Activated CD8-positive, alpha-beta T cell treated with anti-CD3 and anti-CD28 coated beads for 36 hours (primary cell): Measurements from ENCODE around the gene MFNG. TPM values are rescaled to one million over a fixed set of nuclear protein-coding genes. Genes with fewer than 3 reads are reported as not detected.

Experiments
- ATAC-seq: fragments of 200-7000 bp; cut with Tn5 transposase; one replicate; pipeline ENCODE4 v1.10.0; 2021; ENCODE audit warnings: mild to moderate bottlenecking, moderate library complexity
- CTCF ChIA-PET: fragments of 350-600 bp; sonication (Branson Sonifier 250); formaldehyde crosslinking; loops from one replicate; lab custom pipeline; 2021; ENCODE audit warnings: antibody characterized with exemption; lab: Charles Lee
- POLR2A ChIA-PET: fragments of 350-600 bp; sonication (Branson Sonifier 250); formaldehyde crosslinking; loops from one replicate; lab custom pipeline; 2021; ENCODE audit warnings: antibody characterized with exemption; lab: Charles Lee
- DNase-seq: peaks from one replicate; pipeline ENCODE4 v3.0.0-alpha.2; 2020
- H3K27ac Mint-ChIP-seq: one replicate; pipeline ENCODE4 v1.8.0; 2021; ENCODE audit warnings: mild to moderate bottlenecking, mixed read lengths
- H3K27me3 Mint-ChIP-seq: one replicate; pipeline ENCODE4 v1.8.0; 2021; ENCODE audit warnings: mixed read lengths
- H3K36me3 Mint-ChIP-seq: one replicate; pipeline ENCODE4 v1.8.0; 2021; ENCODE audit warnings: low read depth, mixed read lengths
- H3K4me1 Mint-ChIP-seq: one replicate; pipeline ENCODE4 v1.8.0; 2021; ENCODE audit warnings: low read depth, mixed read lengths
- H3K4me3 Mint-ChIP-seq: one replicate; pipeline ENCODE4 v1.8.0; 2021; ENCODE audit warnings: mild to moderate bottlenecking, moderate library complexity, mixed read lengths
- H3K9me3 Mint-ChIP-seq: one replicate; pipeline ENCODE4 v1.8.0; 2021; ENCODE audit warnings: mixed read lengths
- intact Hi-C: fragments of 100-400 bp; cut with micrococcal nuclease; formaldehyde crosslinking; loops from one replicate; pipeline ENCODE4 v1.10.0; 2022
- total RNA-seq, 2 experiments: library from RNA; stranded (reverse); gene quantifications; one replicate each; pipeline ENCODE4 v1.2.3, GENCODE V29; 2021
- TF ChIP-seq, protein P1 (sequence below): fragments of 200-600 bp; IDR thresholded peaks from one replicate; pipeline ENCODE4 v1.8.0; 2022; ENCODE audit warnings: antibody characterized with exemption, mild to moderate bottlenecking

The MFNG gene
- total RNA-seq, 2 experiments from 2014 or later: 155 to 160 TPM

DNA sequence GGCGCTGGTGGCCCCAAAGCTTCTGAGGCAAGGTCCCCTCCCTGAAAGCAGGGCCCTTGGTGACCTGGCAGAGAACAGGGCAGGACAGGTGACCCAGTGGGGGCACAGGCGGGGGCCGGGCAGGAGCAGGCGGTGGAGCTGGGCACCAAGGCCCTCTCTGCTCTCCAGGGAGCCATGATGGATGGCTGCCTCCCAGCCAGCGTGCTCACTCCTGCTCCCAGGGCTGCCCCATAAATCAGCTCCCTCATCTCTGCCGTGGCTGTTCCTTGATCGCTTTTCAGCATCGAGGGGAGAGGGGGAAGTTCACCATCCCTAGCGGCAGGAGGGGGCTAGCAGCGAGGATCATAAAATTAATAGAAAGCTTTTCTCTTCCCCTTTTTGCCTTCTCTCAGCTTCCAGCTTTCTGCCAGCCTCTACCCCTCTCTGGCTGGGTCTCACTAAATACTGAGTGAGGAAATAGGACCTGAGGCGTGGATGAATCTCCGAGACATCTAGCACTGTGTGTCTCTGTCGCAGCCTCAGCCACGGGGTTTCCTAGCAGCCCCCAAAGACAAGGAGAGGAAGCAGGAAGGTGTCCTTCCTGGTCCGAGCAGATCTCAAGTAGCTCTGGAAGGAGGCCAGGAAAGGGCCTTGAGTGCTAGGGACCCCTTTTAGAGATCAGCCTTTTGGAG lies 36.7 kb downstream of the MFNG start:
- no peaks in the 10 kb centered on the region for H3K36me3 Mint-ChIP-seq
- POLR2A ChIA-PET: interaction anchor here (0.9 kb wide), 1 partner anchor 13 kb away, joined by 3 read pairs; no protein-coding TSS in a partner anchor
- intact Hi-C loops: loop anchor here (10.0 kb wide), 1 partner anchor 55 kb away; no protein-coding TSS in a partner anchor
- no peaks in the 10 kb centered on the region for H3K9me3 Mint-ChIP-seq
- no peak overlapping the region for H3K4me3 Mint-ChIP-seq
- DNase-seq: no peak
- H3K27me3 Mint-ChIP-seq: no peaks in the 10 kb centered on the region
- ATAC-seq: no peak
- TF ChIP-seq, protein P1, sequence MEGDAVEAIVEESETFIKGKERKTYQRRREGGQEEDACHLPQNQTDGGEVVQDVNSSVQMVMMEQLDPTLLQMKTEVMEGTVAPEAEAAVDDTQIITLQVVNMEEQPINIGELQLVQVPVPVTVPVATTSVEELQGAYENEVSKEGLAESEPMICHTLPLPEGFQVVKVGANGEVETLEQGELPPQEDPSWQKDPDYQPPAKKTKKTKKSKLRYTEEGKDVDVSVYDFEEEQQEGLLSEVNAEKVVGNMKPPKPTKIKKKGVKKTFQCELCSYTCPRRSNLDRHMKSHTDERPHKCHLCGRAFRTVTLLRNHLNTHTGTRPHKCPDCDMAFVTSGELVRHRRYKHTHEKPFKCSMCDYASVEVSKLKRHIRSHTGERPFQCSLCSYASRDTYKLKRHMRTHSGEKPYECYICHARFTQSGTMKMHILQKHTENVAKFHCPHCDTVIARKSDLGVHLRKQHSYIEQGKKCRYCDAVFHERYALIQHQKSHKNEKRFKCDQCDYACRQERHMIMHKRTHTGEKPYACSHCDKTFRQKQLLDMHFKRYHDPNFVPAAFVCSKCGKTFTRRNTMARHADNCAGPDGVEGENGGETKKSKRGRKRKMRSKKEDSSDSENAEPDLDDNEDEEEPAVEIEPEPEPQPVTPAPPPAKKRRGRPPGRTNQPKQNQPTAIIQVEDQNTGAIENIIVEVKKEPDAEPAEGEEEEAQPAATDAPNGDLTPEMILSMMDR: no peak
- H3K4me1 Mint-ChIP-seq: peaks cover 5% of the 10 kb centered on the region
- CTCF ChIA-PET: interaction anchor here (0.7 to 2.5 kb wide), 6 partner anchors 10 to 189 kb away, joined by 3 to 8 read pairs (median 6); no protein-coding TSS in a partner anchor
- H3K27ac Mint-ChIP-seq: no peak overlapping the region

DNA sequence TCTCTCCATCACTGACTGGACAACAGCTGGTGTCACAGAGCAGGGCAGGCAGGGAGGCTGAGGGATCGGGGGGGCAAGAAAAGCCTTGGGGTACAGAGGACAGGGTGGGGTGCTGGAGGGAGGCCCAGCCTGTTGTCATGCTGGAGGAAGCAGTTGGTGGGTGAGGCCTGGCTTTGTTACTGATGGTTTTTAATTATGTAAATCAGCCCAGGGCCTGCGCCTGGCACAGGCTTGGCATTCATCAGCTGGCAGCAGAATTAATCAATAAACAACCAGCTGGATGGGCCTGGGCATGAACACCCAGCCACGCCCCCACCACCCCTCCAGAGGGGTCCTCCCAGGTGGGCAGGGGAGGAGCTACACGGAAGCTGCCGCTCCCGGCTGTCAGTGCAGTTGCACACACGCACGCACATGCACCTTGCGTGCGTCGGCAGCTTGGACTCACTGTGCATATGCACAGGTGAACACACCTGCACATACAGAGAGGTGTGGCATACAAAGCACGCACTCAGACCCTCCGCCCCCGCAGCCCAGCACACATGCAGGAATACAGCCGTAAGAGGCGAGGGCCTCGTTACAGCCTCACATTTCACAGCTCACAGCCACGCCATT lies 37.6 kb downstream of the MFNG start:
- Mint-ChIP-seq H3K9me3 (no peaks in the 10 kb centered on the region), H3K4me1 (peaks cover 8% of the 10 kb centered on the region), H3K36me3 (no peaks in the 10 kb centered on the region), H3K27ac (no peak overlapping the region), H3K4me3 (no peak overlapping the region), H3K27me3 (no peaks in the 10 kb centered on the region)
- no peak for DNase-seq
- ATAC-seq: no peak
- POLR2A ChIA-PET: interaction anchor here (0.9 kb wide), 1 partner anchor 12 kb away, joined by 3 read pairs; no protein-coding TSS in a partner anchor
- CTCF ChIA-PET: interaction anchor here (1.0 to 2.5 kb wide), 4 partner anchors 20 to 188 kb away, joined by 4 to 8 read pairs (median 8); no protein-coding TSS in a partner anchor
- intact Hi-C loops: no loop called here
- TF ChIP-seq, protein P1: no peak

DNA sequence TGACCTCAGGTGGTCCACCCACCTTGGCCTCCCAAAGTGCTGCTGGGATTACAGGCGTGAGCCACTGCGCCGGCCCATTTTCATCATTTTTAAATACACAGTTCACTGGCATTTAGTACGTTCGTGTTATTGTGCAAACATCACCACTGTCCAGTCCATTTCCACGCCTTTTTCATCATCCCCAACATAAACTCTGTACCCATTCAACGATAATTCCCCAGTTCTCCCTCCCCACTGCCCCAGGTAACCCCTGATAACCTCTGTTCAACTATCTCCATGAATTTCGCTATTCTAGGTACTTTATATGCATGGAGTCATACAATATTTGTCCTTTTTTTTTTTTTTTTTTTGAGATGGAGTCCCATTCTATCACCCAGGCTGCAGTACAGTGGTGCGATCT lies 40.7 kb downstream of the MFNG start:
- no peak overlapping the region for H3K4me3 Mint-ChIP-seq
- peaks cover 11% of the 10 kb centered on the region for H3K4me1 Mint-ChIP-seq
- no peaks in the 10 kb centered on the region for H3K36me3 Mint-ChIP-seq
- no peak overlapping the region for H3K27ac Mint-ChIP-seq
- POLR2A ChIA-PET: interaction anchor here (1.5 kb wide), 1 partner anchor 22 kb away, joined by 4 read pairs; no protein-coding TSS in a partner anchor
- DNase-seq (no peak), ATAC-seq (no peak)
- TF ChIP-seq, protein P1: no peak
- H3K27me3 Mint-ChIP-seq: peaks cover 2% of the 10 kb centered on the region
- H3K9me3 Mint-ChIP-seq: peaks cover 2% of the 10 kb centered on the region
- intact Hi-C loops: no loop called here
- CTCF ChIA-PET: interaction anchor here (0.9 to 1.3 kb wide), 2 partner anchors 17 to 147 kb away, joined by 3 read pairs; no protein-coding TSS in a partner anchor

DNA sequence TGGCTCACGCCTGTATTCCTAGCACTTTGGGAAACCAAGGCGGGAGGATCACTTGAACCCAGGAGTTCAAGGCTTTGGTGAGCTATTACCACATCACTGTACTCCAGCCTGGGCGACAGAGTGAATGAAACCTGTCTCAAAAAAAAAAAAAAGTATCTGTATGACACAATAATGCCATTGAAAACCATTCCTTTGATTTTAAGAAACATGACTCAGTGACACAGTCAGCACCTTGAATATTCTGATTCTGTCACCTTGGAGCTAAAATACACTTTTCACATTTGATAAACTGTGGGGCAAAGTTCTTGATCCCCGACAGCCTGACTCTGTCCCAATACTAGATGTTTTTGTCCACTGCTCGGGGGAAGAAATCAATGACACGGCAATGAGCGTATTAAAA lies 42.2 kb downstream of the MFNG start:
- Mint-ChIP-seq H3K36me3 (no peaks in the 10 kb centered on the region), H3K27me3 (peaks cover 2% of the 10 kb centered on the region), H3K4me1 (peaks cover 6% of the 10 kb centered on the region), H3K4me3 (no peak overlapping the region), H3K27ac (no peak overlapping the region), H3K9me3 (peaks cover 2% of the 10 kb centered on the region)
- ChIA-PET POLR2A (interaction anchor here (0.6 kb wide), 1 partner anchor 31 kb away, joined by 3 read pairs; no protein-coding TSS in a partner anchor), CTCF (interaction anchor here (0.7 to 1.1 kb wide), 2 partner anchors 15 to 126 kb away, joined by 3 read pairs; no protein-coding TSS in a partner anchor)
- TF ChIP-seq, protein P1: no peak
- DNase-seq: no peak
- no peak for ATAC-seq
- intact Hi-C loops: no loop called here
